GM10847 (cell line): Measurements from ENCODE around the gene ADRA1B.

Experiments
- POLR2A ChIP-seq: IDR thresholded peaks from 2 replicates; pipeline ENCODE4 v1.6.1; 2011; ENCODE audit not compliant: insufficient read length; ENCODE audit errors: extremely low read depth

Gene ADRA1B

DNA sequence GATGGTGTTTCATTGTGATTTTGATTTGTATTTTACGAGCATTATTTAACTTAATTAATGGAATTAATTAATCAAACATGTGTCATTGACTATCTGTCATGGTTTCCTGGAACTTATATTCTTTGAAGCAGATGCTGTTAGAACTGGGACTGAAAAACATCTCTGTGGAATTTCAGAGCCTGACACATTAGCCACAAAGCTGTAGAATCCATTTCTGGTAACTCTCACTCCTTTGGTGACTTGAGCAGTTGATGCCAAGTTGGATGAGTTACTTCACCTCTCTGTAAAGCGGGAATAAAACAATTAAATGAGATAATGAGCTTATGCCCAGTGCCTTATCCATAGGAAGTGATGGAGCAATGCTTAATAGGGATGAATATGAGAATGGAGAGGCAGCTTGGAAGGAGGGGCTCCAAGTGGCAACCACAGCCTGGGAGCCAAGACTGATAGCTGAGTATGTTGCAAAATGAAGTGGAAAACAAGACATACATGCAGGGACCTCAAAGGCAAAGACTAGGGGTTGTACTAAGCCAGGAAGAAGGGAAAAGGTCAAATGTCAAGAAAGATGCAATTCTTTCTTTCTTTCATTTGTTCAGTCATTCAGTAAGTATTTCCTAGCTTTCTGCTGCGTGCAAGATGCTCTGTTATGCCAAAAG is 23.1 kb upstream of the ADRA1B start:
- TF ChIP-seq POLR2A, result no peak

DNA sequence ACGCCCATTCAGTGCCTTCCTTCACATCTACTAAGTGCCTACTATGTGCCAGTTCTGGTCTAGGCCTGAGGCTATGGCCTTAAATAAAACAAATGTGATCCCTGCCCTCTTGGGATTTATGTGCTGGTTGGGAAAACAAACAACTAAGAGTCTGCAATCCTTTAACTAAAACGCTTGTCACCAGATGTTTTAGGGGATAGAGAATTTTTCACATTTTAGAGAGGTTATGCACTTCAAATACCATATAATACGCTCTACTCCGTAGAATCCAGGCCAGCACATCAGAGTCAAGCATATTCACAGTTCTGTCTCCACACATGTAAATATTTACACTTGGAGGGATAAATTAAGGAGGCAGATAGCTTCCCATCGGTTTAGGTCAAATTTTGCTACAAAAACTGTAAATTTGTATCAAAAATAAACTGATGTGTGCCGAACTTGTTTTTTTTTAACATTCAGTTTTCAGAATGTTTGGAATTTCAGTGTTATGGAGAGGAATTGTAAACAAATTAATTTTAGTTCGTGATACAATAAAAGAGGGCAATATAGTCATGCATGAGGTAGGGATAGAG is 22.0 kb upstream of the ADRA1B start:
- TF ChIP-seq POLR2A, result no peak

DNA sequence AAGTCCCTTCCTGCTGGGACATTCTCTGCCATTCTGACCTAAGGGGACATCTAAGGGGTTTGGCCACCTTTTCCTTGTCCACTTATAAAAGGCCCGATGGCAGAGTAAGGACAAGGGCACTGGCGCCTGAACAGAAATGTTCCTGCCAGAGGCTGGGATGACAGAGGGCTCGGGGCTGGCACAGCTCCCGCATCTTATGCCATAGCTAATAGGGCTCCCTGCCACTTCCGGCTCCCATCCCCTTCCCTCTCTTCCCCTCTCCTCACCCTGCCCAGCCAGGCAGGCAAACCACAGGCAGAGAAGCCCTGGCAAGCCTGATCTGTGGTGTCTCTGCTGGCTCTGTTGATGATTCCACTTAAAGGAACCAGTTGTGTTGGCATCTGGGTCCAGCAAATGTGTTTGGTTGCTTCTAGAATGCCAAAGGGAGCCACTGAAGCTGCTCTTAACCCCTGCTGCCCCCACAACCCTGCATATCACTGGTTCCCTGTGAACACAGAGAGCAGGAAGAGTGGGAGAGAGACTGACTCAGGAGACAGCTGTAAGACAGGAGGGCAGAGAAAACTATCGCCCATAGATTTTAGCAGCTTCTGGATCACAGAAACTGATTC is 18.4 kb upstream of the ADRA1B start:
- no peak for TF ChIP-seq POLR2A

DNA sequence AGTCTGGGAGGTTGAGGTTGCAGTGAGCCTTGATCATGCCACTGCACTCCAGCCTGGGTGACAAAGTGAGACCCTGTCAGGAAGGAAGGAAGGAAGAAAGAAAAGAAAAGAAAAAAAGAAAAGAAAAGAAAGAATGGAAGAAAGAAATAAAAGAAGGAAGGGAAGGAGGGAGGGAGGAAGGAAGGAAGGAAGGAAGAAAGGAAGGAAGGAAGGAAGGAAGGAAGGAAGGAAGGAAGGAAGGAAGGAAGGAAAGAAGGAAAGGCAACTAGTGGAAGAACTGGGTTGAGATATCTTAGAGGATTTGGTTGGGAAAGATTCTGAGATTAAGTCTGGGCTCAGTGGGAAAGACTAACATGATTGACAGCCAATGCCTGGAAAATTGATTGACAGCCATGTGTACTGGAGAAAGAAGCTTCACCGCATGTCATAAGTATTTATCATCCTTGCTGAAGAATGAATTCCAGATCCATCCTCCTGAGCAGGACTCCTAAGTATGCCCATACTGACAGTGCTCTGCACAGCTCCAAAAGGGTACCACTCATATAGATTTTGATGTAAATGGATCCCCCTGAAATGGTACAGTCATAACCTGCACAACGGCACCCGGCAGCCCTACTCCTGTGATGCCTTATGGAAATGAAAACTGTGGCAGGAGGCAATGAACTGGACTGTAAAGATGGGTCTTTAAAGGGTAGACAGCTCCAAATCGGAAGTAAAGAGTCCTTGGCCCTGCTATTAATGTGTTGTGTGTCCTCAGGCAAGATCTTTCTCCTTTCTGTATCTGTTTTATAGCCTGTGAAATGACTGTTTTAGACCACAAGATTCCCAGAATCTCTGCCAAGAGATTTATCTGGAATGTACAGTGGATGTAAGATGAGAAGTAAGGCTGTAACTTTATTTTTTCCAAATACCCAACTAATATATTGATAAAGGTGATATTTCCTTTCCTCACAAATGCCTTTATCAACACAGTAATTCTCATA is 16.9 kb upstream of the ADRA1B start:
- TF ChIP-seq POLR2A, result no peak

DNA sequence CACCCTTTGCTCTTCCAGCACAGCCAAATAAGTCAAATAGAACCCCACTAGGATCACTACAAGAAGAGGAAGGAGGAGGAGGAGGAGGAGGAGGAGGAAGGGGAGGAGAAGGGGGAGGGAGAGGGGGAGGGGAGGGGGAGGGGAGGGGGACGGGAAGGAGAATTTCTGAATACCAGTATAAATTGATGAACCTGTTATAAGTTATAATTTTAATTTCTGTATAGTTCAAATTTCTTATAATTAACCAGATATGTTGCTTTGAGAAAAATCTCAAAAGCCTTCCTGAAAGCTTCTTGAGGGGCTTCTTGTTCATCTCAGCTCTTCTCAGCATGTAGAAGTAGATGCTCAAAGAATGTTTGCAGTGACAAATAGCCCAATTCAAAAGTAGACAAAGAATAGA is 15.0 kb upstream of the ADRA1B start:
- TF ChIP-seq POLR2A, result no peak

DNA sequence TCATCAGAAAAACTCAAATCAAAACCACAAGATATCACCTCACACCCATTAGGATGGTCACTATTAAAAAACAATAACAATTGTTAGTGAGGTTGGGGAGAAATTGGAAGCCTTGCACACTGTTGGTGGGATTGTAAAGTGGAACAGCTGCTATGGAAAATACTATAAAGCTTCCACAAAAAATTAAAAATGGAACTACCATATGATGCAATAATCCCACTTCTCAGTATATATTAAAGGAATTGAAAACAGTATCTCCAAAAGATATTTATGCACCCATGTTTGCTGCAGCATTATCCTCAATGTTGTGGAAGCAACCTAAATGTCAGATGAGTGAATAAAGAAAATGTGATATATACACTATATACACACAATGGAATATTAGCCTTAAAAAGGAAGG is 14.5 kb upstream of the ADRA1B start:
- TF ChIP-seq POLR2A, result no peak

DNA sequence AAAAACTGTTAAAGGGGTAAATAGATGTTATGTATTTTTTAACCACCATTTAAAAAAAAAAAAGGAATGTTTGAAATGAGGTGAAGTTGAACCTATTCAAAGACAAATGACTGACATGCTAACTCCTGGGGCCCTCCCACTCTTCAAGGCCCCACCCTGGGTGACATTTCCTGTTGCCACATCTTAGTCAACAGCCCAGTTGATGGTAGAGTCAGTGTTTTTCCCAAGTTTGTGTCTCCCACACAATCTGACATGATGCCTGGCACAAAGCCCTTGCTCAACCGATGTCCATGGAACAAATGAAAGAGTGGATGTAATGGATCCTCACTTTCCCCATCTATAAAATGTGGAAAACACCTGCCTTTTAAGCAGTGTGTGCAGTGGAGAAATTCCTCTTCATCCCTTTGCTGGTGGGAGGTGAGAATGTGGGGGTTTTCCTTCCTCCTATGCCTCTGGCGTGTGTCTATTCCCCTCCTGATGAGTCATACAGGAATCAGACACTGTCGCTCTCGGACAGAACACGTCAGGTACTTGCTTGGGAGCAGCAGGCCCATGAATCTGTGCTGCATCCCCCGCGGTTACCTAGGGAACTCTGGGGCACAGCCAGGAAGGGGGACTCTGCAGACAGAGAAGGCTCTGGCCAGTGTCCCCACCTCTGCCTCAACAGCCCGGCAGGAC is 13.7 kb upstream of the ADRA1B start:
- TF ChIP-seq POLR2A, result no peak

DNA sequence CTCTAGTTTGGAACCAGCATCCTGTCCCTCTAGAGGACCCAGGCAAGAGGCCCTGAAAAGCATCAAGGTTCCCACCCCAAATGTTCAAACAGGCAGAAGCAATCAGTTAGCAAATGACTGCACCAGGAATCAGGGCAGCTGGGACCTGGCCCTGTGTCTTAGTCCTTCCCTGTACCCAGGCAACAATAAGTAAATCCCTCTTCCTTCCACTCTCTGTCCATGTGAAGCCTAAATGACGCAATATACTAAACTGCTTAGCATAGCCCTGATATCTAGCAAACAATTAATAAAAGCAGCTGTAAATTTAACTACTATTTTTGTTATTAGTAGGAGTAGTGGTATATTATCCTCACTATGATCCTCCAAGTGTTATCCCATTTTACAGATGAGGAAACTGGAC is 13.2 kb upstream of the ADRA1B start:
- no peak for TF ChIP-seq POLR2A

DNA sequence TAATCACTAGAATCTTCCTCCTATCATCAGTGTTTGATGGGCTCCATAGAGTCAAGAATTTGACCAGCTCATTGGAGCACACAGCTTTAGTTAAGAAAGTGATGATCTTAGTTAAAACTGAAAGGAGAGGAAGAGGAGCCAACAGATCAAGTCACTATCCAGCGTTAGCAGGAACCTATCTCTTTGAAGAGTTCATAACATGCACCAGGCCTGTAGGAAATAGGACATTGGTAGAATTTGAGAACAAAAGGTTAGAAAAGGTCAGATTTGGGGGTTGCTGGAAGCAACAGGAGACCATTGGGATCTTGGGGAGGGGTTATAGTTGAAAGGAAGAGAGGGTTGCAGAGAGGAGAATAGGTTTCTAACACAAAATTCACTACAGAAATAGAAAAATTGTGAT is 11.4 kb upstream of the ADRA1B start:
- no peak for TF ChIP-seq POLR2A

DNA sequence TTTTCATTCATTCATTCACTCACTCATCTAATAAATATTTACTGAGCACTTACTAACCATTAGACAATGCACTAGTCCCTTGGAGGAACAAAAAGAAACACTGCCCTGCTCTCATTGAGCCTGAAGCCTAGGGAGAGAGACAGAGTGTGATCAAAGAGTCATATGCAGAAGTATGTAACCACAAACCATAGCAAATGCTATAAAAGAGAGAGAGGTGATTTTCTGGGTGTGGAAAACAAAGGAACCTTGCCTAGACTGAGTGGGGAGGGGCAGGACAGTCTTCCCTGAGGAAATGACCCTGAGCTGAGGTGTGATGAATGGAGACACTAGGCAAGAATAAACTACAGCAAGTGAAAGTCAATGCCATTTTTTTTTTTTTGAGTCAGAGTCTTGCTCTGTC is 10.8 kb upstream of the ADRA1B start:
- TF ChIP-seq POLR2A, result no peak

DNA sequence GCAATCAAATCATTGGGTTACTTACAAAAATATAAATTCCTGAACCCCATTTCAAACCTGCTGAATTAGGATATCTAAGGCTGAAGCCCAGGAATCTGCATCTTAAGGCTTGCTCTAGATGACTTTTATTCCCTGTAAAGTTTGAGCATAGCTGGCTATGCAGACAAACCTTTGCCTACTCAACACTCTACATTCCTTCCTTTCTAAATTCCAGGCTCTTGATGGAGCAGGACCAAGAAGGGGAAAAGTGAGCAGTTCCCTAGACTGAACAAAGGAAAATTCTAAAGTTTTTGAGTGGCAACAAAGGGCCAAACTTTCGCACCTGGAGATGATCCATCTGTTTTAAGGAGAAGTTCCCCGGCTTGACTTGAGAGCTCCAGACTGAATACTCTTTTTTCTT is 9.8 kb upstream of the ADRA1B start:
- TF ChIP-seq POLR2A, result no peak

DNA sequence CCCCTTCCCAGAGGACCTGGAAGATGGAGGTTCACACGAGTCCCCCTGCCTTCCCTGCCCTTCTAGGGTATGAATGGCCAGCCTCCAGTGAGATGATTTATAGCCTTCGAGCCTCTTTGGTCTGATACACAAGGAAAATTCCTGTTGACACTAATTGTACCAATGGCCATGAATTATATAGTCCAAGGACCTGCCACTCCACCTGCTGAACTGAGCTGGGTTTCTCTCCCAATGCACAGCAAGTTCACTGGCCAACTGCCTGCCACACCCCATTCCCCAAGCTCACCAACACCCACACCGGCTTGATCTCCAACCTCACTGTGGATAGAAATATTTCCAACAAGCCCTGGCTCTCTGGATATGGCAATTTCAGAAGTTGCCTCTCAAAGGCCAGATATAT is 9.3 kb upstream of the ADRA1B start:
- no peak for TF ChIP-seq POLR2A

DNA sequence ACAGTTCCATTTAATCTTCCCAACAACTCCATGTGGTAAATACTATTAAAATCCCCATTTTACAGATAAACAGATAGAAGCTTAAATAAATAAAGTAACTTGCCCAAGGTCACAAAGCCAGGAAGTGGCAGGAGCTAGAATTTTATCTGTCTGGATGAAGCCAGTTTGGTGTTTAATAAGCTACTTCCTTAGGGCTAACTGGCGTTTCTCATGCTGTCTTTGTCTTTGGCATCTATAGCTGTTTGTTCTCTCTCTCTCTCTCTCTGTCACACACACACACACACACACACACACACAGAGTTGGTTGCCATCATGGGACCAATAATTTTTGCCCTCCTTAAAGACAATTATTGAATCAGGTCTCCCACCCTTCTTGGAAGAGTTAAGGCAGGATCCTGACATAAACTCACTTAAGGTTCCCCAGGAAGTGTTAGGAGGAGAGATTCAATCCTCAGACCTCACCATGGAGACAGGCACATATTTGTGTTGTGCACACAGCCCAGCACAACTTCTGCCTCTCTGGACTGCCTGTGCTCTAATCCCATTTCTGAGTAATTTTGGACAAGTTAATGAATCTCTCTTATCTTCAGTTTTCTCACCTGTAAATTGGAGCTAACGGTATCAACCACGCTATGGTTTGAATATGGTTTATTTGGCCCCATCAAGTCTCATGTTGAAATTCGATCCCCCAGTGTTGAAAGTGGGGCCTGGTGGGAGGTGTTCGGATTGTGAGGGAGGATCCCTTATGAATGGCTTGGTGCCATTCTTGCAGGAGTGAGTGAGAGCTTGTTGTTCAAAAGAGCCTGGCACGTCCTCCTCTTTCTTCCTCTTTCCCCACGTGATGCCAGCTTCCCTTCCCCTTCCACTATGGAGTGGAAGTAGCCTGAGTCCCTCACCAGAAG is 8.3 kb upstream of the ADRA1B start:
- TF ChIP-seq POLR2A, result no peak

DNA sequence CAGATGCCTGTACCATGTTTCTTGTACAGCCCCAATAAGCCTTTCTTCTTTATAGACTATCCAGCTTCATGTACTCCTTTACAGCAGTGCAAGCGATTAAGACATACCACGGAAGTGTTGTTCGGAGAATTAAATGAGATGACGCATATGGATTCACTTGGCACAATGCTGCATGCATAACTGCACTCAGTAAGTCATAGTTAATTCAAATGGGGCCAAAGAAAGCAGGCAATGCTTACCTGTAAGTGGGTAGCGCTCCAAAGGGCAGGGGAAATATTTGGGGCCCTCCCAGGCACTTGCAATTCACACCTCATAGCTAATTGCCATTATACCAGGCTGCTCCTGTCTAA is 7.7 kb upstream of the ADRA1B start:
- no peak for TF ChIP-seq POLR2A
